ENCODE measurements around the gene NMRK2.
"Not testable (repeated sequence)": the region's sequence is repeated elsewhere in the genome, so short reads cannot be mapped to it uniquely, and the experiment has no call there.

Gene NMRK2, protein sequence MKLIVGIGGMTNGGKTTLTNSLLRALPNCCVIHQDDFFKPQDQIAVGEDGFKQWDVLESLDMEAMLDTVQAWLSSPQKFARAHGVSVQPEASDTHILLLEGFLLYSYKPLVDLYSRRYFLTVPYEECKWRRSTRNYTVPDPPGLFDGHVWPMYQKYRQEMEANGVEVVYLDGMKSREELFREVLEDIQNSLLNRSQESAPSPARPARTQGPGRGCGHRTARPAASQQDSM

DNA sequence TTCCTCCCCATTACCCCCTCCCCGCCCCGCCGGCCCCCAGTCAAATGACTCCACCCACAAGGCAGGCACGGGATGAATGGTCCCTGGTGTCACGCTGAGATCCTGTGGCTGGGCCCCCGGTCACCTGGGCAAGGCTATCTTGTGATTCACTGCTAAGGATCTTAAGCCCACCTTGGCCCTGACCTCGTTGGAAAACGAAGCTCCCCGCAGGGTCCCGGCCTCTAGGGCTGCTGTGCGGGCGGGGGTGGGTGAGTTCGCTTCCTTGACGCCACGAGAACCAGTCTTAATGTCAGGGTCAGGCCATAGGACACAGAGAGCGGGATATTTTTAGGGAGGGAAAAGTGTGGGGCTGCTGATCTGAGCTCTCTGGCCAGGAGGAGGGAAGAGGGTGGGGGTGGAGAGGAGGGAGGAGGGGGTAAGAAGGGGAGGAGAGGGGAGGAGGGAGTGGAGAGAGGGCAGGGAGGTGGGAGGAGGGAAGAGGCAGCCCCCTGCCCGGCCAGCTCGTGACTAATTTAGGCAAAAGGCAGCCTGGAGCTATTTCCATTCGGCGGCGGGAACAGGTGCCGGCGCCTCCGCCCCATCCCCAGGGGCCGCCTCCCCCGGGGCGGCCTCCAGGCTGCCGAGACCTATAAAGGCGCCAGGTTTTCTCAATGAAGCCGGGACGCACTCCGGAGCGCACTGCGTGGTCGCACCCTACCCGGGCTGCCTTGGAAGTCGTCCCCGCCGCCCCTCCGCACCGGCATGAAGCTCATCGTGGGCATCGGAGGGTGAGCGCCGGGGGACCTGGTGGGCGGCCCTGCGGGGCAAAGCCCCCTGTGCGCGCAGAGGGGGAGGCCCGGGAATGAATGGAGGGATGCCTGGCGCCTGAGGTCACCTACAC, at the start of gene NMRK2:
TSS of gene NMRK2 (plus strand) at position 139 of the 880 bp plus-strand sequence. CDS start at position 742, 603 bp downstream.
- DNase-seq, result no peak

DNA sequence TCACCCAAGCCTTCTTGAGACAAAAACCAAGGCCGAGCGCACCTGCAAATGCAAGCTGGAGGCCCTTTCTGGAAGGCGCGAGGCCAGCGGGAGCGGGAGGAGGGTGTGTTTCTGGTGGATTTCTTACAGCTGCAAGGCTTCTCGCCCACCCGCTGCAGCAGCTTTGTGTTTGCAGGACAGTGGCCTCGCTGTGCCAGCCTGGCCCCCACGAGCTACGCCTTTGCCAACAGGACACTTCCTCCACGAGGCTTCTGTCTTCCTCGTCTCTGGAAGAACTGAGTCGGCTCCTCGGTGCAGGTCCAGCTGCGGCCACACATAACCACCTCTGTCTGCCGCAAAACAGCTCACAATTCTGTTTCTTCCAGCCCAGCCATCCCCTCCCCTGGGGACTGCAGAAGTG, 42.3 kb upstream of the NMRK2 start:
- DNase-seq, result no peak

DNA sequence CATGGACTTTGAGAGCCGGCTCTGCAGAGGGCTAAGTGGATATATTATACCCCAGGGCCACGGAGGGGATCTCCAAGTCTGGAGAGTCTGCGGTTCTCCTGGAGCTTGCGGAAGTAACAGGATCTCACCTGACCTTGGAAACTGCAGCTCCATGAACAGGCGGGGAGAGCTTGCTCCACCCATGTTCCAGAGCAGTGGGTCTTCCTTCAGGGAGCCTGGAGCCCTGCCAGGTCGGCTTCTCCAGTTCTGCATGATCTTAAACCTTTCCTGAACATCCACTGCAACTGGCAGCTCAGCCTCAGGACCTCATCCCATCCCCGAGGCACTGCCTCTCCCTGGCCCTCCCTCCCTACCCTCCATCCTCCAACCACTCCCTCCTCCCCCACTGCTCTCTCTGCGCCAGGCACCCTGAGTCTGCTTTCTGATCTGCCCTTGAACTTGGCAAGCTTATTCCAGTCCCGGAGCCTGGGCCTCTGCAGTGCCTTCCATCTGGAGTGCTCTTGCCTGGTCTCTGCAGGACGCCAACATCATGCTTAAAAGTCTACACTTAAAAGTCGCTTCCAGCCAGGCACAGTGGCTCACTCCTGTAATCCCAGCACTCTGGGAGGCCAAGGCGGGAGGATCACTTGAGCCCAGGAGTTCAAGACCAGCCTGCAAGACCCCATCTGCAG, 39.2 kb upstream of the NMRK2 start:
- peak; percentile 81 for DNase-seq

DNA sequence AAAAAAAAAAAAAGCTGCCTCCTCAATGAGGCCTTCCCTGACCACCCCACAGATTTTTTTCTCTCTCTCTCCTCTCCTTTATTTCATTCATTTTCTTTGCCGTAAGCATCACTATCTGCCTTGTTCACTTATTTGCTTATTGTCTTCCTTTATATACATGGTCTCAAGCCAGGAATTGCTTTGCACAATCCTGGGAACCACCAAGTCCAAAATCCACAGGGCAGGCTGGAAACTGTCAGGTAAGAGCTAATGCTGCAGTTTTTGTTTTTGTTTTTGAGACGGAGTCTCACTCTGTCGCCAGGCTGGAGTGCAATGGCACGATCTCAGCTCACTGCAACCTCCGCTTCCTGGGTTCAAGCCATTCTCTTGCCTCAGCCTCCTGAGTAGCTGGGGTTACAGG, 37.9 kb upstream of the NMRK2 start:
- DNase-seq, result not testable (repeated sequence)

DNA sequence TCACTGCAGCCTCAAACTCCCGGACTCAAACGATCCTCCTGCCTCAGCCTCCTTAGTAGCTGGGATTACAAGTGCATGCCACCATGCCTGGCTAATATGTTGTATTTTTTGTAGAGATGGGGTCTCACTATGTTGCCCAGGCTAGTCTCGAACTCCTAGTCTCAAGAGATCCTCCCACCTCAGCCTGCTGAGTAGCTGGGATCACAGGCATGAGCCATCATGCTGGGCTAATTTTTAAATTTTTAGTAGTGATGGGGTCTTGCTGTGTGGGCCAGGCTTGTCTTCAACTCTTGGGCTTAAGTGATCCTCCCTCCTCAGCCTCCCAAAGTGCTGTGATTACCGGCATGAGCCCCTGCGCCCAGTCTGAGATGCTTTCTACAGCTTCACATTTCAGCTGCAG, 37.1 kb upstream of the NMRK2 start:
- no peak for DNase-seq

DNA sequence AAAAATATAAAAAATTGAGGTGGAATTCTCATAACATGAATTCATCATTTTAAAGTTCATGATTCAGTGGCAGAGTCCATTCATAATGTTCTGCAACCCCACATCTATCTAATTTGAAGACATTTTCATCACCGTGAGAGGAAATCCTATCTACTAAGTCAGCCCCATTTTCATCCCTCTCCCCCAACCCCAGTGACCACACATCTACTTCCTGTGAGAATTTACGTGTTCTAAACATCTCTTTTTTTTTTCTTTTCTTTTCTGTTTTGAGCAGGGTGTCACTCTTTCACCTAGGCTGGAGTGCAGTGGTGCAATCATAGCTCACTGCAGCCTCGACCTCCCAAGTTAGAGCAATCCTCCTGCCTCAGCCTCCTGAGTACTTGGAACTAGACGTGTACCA, 34.9 kb upstream of the NMRK2 start:
- no peak for DNase-seq

DNA sequence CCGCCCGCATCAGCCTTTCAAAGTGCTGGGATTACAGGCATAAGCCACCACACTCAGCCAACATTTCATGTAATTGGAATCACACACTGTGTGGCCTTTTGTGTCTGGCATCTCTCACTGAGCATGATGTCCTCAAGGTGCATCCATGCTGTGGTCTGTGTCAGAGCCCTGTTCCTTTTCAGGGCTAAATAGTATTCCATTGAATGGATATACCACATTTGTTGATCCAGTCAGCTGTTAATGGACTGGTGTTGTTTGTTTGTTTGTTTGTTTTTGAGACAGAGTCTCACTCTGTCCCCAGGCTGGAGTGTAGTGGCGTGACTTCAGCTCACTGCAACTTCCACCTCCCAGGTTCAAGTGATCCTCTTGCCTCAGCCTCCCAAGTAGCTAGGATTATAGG, 34.4 kb upstream of the NMRK2 start:
- no peak for DNase-seq

DNA sequence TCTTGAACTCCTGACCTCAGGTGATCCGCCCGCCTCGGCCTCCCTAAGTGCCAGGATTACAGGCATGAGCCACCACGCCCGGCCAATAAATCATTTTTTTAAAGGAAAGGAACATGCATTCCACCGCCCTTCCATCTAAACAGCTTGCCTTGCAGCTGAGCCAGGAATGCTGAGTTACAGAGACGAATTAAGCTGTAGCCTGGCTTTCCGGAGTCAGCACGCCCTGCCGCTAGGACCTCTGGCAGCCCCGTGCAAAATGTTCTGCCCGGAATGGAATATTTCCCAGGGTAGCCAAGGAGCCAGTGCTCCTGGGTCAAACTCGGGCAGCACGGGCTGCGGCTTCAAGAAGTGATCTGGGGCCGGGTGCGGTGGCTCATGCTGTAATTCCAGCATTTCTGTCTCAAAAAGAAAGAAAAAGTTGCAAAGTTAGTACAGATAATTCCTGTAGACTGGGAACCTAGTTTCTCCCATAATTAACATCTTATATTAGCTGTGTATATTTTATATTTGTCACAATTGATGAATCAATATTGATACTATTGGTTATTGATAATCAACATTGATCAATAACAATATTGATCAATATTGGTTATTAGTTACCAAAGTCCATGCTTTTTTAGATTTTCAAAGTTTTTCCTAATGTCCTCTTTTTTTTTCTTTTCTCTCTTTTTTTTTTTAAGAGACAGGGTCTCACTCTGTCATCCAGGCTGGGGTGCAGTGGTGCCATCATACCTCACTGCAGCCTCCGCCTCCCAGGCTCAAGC, 33.2 kb upstream of the NMRK2 start:
- no peak for DNase-seq

DNA sequence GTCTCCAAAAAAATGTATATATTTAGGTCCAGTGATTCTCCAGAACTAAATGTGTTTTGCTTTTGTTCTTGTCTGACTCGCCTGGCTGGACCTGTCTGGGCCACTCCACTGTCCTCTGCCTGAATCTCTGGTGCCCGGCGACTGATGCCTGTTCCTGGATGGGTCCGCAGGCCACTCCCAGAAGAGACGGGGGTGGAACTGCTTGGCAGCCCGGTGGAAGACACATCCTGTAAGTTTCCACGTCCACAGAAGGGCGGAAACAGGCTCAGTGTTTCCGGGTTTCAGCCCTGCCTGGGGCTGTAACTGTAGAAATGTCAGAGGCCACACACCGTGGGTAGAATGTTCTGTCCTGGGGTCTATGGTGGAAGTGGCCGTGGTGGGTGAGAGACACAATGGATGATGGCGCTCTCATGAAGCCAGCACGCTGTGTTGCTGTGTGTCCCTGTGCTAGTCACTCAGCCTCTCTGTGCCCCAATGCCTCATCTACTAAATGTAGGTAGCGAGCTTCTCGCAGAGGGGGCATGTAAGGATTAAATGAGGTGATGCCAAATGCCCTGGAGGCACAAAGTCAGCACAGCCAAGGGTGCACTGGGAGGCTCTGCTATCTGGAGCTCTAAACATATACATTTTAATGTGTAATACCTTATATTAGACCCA, 30.4 kb upstream of the NMRK2 start:
- no peak for DNase-seq

DNA sequence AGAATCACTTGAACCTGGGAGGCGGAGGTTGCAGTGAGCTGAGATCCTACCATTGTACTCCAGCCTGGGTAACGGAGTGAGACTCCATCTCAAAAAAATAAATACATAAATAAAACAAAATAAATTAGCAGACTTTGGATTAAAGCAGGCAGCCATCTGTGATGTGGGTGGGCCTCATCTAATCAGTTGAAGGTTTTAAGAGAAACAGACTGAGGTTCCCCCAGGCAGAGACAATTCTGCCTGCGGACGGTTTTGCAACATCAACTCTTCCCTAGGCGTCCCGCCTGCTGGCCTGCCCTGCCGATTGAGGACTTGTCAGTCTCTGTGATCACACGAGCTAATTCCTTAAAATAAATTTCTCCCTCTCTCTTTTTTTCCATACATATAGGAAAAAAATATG, 28.6 kb upstream of the NMRK2 start:
- no peak for DNase-seq

DNA sequence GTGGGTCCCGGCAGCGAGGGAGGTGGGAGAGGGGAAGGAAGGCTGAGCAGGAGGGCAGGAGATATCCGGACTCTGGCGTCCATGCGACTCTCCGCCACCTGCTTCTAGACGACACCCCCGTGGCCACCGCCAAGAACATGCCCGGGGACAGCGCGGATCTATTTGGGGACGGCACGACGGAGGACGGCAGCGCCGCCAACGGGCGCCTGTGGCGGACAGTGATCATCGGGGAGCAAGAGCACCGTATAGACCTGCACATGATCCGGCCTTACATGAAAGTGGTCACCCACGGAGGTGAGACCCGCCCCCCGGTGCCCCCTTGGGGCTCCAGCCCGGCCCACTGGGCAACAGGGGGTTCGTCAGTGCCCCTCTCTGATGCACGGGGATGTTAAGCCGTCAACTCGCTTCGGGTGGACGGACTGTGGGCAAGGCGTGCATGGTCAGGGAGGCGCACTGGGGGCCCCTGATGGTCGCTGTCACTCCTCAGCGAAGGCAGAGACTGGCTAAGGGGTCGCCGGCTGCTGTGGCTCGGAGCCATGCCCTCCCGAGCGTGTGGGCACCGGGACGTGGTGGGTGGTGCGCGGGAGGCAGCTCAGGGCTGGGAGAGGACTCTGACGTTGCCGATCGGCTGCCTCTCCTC, 25.1 kb upstream of the NMRK2 start:
- DNase-seq, result no peak

DNA sequence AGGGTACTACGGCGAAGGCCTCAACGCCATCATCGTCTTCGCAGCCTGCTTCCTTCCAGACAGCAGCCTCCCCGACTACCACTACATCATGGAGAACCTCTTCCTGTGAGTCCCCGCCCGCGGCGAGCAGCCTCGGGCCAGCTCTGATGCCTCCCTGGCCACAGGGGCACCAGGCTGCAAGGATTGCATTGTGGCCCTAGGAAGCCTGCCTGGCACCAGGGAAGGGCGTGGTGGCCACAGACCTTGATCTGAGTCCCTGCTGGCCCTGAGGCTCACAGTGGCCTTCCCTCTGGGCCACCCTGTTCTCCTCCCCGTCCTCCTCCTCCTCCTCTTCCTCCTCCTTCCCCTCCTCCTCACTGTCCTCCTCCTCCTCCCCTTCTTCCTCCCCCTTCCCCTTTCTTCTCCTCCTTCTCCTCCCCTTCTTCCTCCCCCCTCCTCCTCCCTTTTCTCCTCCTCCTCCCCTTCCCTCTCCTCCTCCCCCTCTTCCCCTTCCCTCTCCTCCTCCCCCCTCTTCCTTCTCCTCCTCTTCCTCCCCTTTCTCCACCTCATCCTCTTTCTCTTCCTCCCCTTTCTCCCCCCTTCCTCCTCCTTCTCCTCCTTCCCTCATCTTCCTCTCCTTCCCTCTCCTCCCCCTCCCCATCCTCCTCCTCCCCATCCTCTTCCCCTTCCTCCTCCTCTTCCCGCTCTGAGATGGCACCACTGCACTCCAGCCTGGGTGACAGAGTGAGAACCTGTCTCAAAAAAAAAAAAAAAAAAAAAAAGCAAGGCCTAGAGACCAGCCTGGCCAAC, 24.4 kb upstream of the NMRK2 start:
- no peak for DNase-seq

DNA sequence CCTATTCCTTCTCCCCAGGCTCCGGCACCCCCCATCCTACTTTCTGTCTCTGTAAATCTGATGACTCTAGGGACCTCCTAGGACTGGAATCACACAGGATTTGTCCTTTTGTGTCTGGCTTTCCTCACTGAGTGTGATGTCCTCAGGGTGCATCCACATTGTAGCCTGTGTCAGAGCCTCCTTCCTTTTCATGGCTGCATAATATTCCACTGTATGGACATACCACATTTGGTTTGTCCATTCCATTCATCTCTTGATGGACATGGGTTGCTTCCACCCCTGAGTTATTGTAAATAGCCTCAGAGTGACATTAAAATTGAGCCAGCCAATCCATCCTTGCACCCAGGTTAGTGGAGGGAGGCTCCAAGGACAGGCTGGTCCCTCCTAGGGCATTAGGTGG, 22.8 kb upstream of the NMRK2 start:
- no peak for DNase-seq

DNA sequence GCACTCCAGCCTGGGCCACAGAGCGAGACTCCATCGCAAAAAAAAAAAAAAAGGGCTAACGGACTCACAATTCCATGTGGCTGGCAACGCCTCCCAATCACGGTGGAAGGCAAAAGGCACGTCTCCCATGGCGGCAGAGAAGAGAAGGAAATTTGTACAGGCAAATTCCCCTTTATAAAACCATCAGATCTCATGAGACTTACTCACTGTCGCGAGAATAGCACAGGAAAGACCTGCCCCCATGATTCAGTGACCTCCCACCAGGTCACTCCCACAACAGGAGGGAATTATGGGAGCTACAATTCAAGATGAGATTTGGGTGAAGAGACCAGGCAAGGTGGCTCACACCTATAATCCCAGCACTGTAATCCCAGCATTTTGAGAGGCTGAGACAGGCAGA, 18.7 kb upstream of the NMRK2 start:
- DNase-seq, result no peak

DNA sequence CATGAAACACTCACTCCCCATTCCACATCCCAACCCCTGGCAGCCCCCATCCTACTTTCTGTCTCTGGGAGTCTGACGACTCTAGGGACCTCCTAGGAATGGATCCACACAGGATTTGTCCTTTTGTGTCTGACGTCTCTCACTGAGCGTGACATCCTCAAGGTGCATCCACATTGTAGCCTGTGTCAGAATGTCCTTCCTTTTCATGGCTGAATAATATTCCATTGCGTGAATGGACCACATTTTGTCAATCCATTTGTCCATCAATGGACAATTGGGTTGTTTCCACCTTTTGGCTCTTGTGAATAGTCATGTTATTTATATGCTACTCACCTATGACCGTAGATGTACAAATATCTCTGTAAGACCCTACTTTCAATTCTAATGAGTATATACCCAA, 16.8 kb upstream of the NMRK2 start:
- no peak for DNase-seq

DNA sequence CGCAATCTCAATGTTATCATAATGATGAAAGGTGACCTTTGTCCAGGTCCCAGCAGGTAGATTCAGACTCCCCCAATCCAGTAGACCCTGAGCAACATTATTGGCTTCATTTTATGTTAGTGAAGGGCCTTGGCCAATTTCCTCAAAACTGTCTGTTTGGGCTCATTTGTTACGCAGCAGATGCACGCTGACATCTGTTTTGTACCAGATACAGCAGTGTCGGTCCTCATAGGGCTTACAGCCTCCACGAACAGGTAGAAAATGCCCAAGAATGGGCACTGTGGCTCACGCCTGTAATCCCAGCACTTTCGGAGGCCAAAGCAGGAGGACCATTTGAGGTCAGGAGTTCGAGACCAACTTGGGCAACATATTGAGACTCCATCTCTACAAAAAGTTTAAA, 13.1 kb upstream of the NMRK2 start:
- no peak for DNase-seq

DNA sequence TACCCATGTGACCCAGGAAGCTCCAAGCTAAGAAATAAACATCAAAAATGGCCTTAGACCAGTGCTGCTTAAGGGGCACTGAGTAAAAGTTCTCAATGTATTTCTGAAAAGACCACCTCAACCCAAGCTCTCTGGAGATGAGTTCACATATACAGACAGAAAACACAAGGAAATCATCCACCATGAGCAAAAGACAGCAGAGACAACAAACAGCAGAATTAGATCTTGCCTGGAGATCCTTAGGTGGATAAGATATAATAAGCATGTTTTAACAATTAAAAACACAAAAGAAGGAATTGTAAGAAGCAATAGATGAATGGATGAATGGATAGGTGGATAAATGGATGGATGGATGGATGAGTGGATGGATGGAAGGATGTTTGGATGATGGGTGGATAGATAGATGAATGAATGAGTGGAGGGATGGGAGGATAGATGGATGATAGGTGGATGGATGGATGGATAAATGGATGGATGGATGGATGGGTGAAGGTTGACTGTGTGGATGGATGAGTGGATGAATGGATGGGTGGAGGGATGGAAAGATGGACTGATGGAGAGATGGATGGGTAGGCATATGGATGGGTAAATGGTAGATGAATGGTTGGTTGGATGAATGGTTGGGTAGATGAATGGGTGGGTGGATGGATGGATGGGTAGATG, 9.6 kb upstream of the NMRK2 start:
- DNase-seq, result no peak

DNA sequence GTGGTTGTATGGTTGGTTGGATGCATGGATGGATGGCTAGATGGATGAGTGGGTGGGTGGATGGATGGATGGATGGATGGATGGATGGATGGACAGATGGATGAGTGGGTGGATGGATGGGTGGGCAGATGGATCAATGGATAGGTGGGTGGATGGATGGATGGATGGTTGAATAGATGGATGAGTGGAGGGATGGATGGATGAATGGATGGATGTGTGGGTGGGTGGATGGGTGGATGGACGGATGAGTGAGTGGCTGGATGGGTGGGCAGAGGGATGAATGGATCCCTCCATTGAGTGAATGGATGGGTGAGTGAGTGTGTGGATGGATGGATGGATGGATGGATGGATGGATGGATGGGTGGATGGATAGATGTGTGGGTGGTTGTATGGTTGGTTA, 9.0 kb upstream of the NMRK2 start:
- DNase-seq, result no peak

DNA sequence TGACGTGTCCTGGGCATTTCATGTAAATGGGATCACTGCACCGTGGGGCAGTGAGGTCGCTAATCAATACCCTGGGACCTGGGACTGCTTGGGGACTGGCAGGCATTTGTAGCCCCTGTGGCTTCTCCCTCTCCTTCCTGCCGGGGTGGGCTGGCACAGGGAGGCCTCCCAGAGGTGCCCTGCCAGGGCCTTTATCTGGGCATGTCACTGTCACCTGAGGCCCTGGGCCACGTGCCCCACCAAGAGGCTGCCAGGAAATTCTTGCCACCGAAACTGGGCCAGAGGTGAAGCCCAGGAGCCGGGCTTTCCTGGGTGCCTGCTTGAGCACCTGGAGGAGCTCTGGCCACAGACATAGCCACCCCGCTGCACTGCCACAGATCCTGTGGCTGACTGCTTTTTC, 1.8 kb upstream of the NMRK2 start:
- no peak for DNase-seq

DNA sequence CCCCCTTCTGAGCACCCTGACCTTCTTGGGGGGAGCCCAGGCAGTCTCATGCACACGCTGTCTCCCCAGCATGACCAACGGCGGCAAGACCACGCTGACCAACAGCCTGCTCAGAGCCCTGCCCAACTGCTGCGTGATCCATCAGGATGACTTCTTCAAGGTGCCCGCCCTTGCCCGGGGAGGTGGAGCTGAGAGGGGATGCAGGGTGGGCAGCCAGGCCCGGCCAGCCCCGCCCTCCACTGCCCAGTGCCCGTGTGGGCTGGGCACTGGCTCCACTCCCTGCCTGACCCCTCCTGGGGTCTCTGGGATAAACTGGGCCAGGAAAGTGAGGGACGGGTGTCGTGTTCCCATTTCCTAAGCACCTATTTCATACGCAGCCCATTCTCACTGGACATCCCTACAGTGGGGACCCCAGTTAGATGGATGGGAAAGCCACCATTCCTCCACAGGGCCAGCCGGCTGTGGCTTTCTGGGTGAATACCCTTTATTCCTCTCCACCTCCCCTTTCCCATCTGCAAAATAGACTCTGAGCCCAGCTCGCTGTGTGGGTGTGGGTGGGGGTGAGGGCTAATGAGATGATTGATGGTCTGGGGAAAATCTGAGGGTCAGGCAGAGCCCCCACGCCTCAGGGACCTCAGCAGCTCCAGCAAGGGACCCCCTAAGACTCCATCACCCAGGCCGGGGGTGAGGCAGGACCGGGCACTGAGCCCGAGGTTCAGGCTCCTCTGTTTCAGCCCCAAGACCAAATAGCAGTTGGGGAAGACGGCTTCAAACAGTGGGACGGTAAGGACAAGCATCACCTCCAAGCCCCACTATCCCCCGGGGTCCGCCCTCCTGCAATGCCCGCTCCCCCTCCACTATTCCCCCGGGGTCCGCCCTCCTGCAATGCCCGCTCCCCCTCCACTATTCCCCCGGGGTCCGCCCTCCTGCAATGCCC, 3.9 kb downstream of the NMRK2 start:
- DNase-seq, result no peak
